Erythroblast (primary cell): ENCODE results near the gene MPP3.

ENCODE experiments used
- GATA1 ChIP-seq: IDR thresholded peaks from 2 replicates; pipeline ENCODE4 v1.6.1; 2011; ENCODE audit warnings: low read depth, mild to moderate bottlenecking, control low read depth, low read length, moderate library complexity
- POLR2A ChIP-seq: IDR thresholded peaks from 2 replicates; pipeline ENCODE4 v1.6.1; 2011; ENCODE audit warnings: mild to moderate bottlenecking, low read length

DNA sequence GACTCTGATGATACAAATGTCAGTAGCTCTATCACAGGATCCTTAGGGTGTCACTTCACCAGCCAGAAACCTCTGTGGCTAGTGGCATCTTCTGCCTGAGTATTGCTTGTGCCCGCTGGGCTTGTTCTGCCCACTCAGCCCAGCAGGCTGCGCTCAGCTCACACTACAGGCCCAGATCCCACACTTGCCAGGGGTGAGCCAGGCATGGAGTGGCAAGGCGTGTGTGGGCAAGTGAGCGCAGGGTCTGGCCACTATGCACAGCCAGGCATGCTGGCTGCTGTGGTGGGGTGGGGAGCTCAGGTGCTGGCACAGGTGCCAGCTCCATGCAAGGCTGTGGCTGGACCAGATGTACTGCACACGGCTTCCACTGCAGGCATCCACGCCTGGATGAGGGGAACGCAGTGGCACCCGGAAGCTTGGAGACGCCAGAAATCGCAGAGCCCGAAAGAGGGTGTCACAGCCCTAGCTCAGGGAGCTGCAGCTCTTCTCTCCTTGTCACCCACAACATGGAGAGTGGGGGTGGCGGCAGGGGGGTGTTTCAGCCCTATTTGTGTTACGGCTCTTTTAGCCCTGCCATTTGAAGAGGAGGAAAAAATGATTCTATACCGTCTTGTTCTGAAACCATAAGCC, 42.5 kb downstream of the MPP3 start:
- no peak for TF ChIP-seq POLR2A
- no peak for TF ChIP-seq GATA1
